ENCODE data around the gene EWSR1. TPM values are rescaled to one million over a fixed set of nuclear protein-coding genes. Genes with fewer than 3 reads are reported as not detected.

Gene EWSR1
- total RNA-seq, 2 experiments from 2014 or later, result 292 to 309 TPM

- Mint-ChIP-seq H3K9me3 (no peaks in the 10 kb centered on the region), H3K36me3 (ENCODE audit: low read depth) (peaks cover 73% of the 10 kb centered on the region), H3K27ac (peak overlapping the region; percentile 98), H3K4me1 (ENCODE audit: low read depth) (peaks cover 83% of the 10 kb centered on the region), H3K27me3 (no peaks in the 10 kb centered on the region), H3K4me3 (peak overlapping the region; percentile 95)
- no peak for ATAC-seq (ENCODE audit: poor library complexity)
- peak in 3 of 14 experiments; percentile 4 to 31 (median 26) for DNase-seq
- Histone ChIP-seq H3K4me3 (ENCODE audit: low read length) (peak overlapping the region; percentile 98), H3K27me3 (ENCODE audit: control insufficient read depth in 1 of 2, insufficient read depth in 2 of 2, low read length in 2 of 2) (no peaks in the 10 kb centered on the region), H3K4me1 (ENCODE audit: insufficient read depth, low read length) (peaks cover 54% of the 10 kb centered on the region), H3K9me3 (ENCODE audit: control insufficient read depth in 1 of 2, insufficient read depth in 1 of 2, low read length in 2 of 2) (no peaks in the 10 kb centered on the region), H3K27ac (ENCODE audit: low read depth in 1 of 2, low read length in 2 of 2) (no peak overlapping the region), H3K36me3 (ENCODE audit: insufficient read depth, low read length) (peaks cover 46% of the 10 kb centered on the region)
- CTCF ChIA-PET, result interaction anchor here (1.5 kb wide), 1 partner anchor 24 kb away, joined by 4 read pairs; no protein-coding TSS in a partner anchor
- intact Hi-C loops (cut with DNase I, micrococcal nuclease), result loop anchor here in 1 of 2 experiments (2.0 to 10.0 kb wide), 6 partner anchors 117 to 1345 kb away; partner anchors contain the start of genes AP1B1, CCDC117, MTMR3 and THOC5
- POLR2A ChIA-PET, result interaction anchor here (0.8 to 1.0 kb wide), 2 partner anchors 14 to 334 kb away, joined by 3 to 4 read pairs; no protein-coding TSS in a partner anchor
- TF ChIP-seq, protein P1, sequence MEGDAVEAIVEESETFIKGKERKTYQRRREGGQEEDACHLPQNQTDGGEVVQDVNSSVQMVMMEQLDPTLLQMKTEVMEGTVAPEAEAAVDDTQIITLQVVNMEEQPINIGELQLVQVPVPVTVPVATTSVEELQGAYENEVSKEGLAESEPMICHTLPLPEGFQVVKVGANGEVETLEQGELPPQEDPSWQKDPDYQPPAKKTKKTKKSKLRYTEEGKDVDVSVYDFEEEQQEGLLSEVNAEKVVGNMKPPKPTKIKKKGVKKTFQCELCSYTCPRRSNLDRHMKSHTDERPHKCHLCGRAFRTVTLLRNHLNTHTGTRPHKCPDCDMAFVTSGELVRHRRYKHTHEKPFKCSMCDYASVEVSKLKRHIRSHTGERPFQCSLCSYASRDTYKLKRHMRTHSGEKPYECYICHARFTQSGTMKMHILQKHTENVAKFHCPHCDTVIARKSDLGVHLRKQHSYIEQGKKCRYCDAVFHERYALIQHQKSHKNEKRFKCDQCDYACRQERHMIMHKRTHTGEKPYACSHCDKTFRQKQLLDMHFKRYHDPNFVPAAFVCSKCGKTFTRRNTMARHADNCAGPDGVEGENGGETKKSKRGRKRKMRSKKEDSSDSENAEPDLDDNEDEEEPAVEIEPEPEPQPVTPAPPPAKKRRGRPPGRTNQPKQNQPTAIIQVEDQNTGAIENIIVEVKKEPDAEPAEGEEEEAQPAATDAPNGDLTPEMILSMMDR (IDR thresholded peaks at IDR 0.05), result no peak
Measured at GRCh38 chr22:29269731-29270474, 1.8 kb downstream of the EWSR1 start.

DNA sequence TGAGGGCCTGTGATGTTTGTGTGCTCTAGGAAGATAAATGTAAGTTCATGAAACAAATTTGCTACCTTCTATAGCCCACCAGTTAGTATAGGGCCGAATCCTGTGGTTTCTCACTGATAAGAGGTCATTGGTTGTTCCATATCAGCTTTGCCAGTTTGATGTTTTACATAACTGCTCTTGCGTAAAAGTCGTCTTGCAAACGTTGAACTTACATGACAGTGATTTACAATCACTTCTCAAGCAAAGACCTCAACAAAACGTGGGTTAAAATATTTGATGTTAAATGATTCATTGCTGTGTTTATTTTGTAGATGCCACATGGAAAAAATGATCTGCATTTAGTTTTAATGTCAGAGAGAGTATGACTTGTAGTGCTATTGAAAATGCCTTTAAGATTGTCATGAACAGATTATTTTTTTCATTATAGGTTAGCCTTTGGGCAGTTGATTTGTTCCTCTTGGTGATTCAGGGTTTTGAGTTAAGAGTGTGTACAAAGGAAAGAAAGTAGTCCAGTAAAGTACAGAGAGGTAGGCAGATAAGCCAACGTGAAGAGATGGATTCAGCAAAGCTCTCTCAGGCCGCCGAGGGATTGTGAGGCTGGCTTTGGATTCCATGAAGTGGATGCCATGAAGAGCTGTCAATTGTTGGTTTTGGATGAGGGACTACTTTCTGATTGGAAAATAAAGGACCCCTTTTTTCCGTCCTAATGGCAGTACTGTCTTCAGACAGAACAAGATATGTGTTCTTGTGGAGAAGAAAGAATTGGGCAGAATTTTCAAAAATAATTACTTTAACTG lies 2.6 kb downstream of the EWSR1 start:
- ChIA-PET CTCF (interaction anchor here (1.5 kb wide), 1 partner anchor 25 kb away, joined by 4 read pairs; no protein-coding TSS in a partner anchor), POLR2A (interaction anchor here (0.8 to 1.0 kb wide), 2 partner anchors 14 to 334 kb away, joined by 3 to 4 read pairs; no protein-coding TSS in a partner anchor)
- Mint-ChIP-seq H3K9me3 (no peaks in the 10 kb centered on the region), H3K27ac (peak overlapping the region; percentile 98), H3K36me3 (ENCODE audit: low read depth) (peaks cover 80% of the 10 kb centered on the region), H3K27me3 (no peaks in the 10 kb centered on the region), H3K4me3 (peak overlapping the region; percentile 95), H3K4me1 (ENCODE audit: low read depth) (peaks cover 91% of the 10 kb centered on the region)
- Histone ChIP-seq H3K9me3 (ENCODE audit: control insufficient read depth in 1 of 2, insufficient read depth in 1 of 2, low read length in 2 of 2) (no peaks in the 10 kb centered on the region), H3K27ac (ENCODE audit: low read depth in 1 of 2, low read length in 2 of 2) (no peak overlapping the region), H3K4me3 (ENCODE audit: low read length) (peak overlapping the region; percentile 98), H3K4me1 (ENCODE audit: insufficient read depth, low read length) (peaks cover 54% of the 10 kb centered on the region), H3K27me3 (ENCODE audit: control insufficient read depth in 1 of 2, insufficient read depth in 2 of 2, low read length in 2 of 2) (no peaks in the 10 kb centered on the region), H3K36me3 (ENCODE audit: insufficient read depth, low read length) (peaks cover 50% of the 10 kb centered on the region)
- ATAC-seq (ENCODE audit: poor library complexity), result no peak
- intact Hi-C loops (cut with DNase I, micrococcal nuclease), result loop anchor here in 1 of 2 experiments (10.0 kb wide), 1 partner anchor 614 kb away; the partner anchor contains the start of gene MTMR3
- TF ChIP-seq, protein P1 (IDR thresholded peaks at IDR 0.05), result no peak
- no peak for DNase-seq

GRCh38 chr22:29272624-29273023 lies 4.6 kb downstream of the EWSR1 start:
- Mint-ChIP-seq H3K4me3 (peak overlapping the region; percentile 22), H3K27me3 (no peaks in the 10 kb centered on the region), H3K36me3 (ENCODE audit: low read depth) (peaks cover 94% of the 10 kb centered on the region), H3K9me3 (no peaks in the 10 kb centered on the region), H3K27ac (peak overlapping the region; percentile 98), H3K4me1 (ENCODE audit: low read depth) (peaks cover 92% of the 10 kb centered on the region)
- ATAC-seq (ENCODE audit: poor library complexity), result no peak
- intact Hi-C loops (cut with DNase I, micrococcal nuclease), result loop anchor here in 1 of 2 experiments (10.0 kb wide), 1 partner anchor 612 kb away; the partner anchor contains the start of gene MTMR3
- Histone ChIP-seq H3K9me3 (ENCODE audit: control insufficient read depth in 1 of 2, insufficient read depth in 1 of 2, low read length in 2 of 2) (no peaks in the 10 kb centered on the region), H3K27me3 (ENCODE audit: control insufficient read depth in 1 of 2, insufficient read depth in 2 of 2, low read length in 2 of 2) (no peaks in the 10 kb centered on the region), H3K4me3 (ENCODE audit: low read length) (no peak overlapping the region), H3K36me3 (ENCODE audit: insufficient read depth, low read length) (peaks cover 69% of the 10 kb centered on the region), H3K27ac (ENCODE audit: low read depth in 1 of 2, low read length in 2 of 2) (no peak overlapping the region), H3K4me1 (ENCODE audit: insufficient read depth, low read length) (peaks cover 43% of the 10 kb centered on the region)
- CTCF ChIA-PET, result interaction anchor here (1.2 kb wide), 1 partner anchor 25 kb away, joined by 4 read pairs; no protein-coding TSS in a partner anchor
- POLR2A ChIA-PET, result no interaction called here
- no peak for DNase-seq
- TF ChIP-seq, protein P1 (IDR thresholded peaks at IDR 0.05), result no peak

Data from CD4-positive, alpha-beta T cell (primary cell).